Activated CD4-positive, alpha-beta T cell treated with anti-CD3 and anti-CD28 coated beads, Interleukin-10, Interleukin-2, amounts not matched to agents 100 ng/mL and 50 ng/mL, durations not matched to agents 16 hours and 8 hours (primary cell): Measurements from ENCODE around the gene LRP4.

Source experiments
- DNase-seq: peaks from one replicate; pipeline ENCODE4 v3.0.0-alpha.2; 2020

Gene LRP4

GRCh38 chr11:46845740-46846509 is 72.4 kb downstream of the LRP4 start, which contains the start of gene CKAP5:
Gene CKAP5, minus strand, starts transcription at chr11:46846280. Its CDS starts 25,049 bp downstream, at chr11:46821231.
- DNase-seq, result peak; percentile 95

GRCh38 chr11:46845440-46845739 is 73.0 kb downstream of the LRP4 start:
- DNase-seq, result no peak

GRCh38 chr11:46840116-46840515 is 78.2 kb downstream of the LRP4 start:
- DNase-seq, result no peak

- no peak for DNase-seq
Measured at GRCh38 chr11:46838501-46838900, 79.8 kb downstream of the LRP4 start.

GRCh38 chr11:46837860-46838259 is 80.5 kb downstream of the LRP4 start:
- DNase-seq, result no peak

GRCh38 chr11:46836870-46837269 is 81.5 kb downstream of the LRP4 start:
- no peak for DNase-seq

- DNase-seq, result no peak
Measured at GRCh38 chr11:46836431-46836830, 81.9 kb downstream of the LRP4 start.

GRCh38 chr11:46835897-46836296 is 82.5 kb downstream of the LRP4 start:
- DNase-seq, result no peak

GRCh38 chr11:46834821-46835220 is 83.5 kb downstream of the LRP4 start:
- no peak for DNase-seq

- no peak for DNase-seq
Measured at GRCh38 chr11:46832511-46833214, 85.7 kb downstream of the LRP4 start.

GRCh38 chr11:46827995-46828394 is 90.4 kb downstream of the LRP4 start:
- no peak for DNase-seq

- peak; percentile 62 for DNase-seq
Measured at GRCh38 chr11:46826310-46827044, 91.9 kb downstream of the LRP4 start.

- peak; percentile 24 for DNase-seq
Measured at GRCh38 chr11:46808799-46809431, 109.4 kb downstream of the LRP4 start.
